ENCODE measurements around the gene KDM3A.
"Not testable (repeated sequence)": the region's sequence is repeated elsewhere in the genome, so short reads cannot be mapped to it uniquely, and the experiment has no call there.

- TF ChIP-seq TARDBP (IDR thresholded peaks at IDR 0.05; ENCODE audit: borderline replicate concordance); CHD4 (IDR thresholded peaks at IDR 0.05); CTCF (IDR thresholded peaks at IDR 0.05 in 2 of 3, conservative IDR thresholded peaks at IDR 0.05 in 1 of 3; ENCODE audit: control insufficient read depth in 2 of 3, extremely low read depth in 1 of 3, insufficient read depth in 1 of 3, low read depth in 3 of 3, low read length in 3 of 3); ETV6 (conservative IDR thresholded peaks at IDR 0.05 in 1 of 2, IDR thresholded peaks at IDR 0.05 in 1 of 2; ENCODE audit: borderline replicate concordance in 1 of 2, low read depth in 1 of 2); RAD21 (IDR thresholded peaks at IDR 0.05; ENCODE audit: insufficient read depth, low read depth, low read length); NR2C2 (IDR thresholded peaks at IDR 0.05; ENCODE audit: borderline replicate concordance, control insufficient read depth, insufficient read length, low read depth); ZNF274 (IDR thresholded peaks at IDR 0.05; ENCODE audit: insufficient read depth, insufficient read length); ZNF24 (IDR thresholded peaks at IDR 0.05); ZNF207 (IDR thresholded peaks at IDR 0.05; ENCODE audit: borderline replicate concordance); CHD1 (IDR thresholded peaks at IDR 0.05; ENCODE audit: low read depth, low read length); EZH2 (IDR thresholded peaks at IDR 0.05; ENCODE audit: borderline replicate concordance, control insufficient read depth, low read depth, low read length): not testable (repeated sequence)
- TF ChIP-seq, protein P1, sequence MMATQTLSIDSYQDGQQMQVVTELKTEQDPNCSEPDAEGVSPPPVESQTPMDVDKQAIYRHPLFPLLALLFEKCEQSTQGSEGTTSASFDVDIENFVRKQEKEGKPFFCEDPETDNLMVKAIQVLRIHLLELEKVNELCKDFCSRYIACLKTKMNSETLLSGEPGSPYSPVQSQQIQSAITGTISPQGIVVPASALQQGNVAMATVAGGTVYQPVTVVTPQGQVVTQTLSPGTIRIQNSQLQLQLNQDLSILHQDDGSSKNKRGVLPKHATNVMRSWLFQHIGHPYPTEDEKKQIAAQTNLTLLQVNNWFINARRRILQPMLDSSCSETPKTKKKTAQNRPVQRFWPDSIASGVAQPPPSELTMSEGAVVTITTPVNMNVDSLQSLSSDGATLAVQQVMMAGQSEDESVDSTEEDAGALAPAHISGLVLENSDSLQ (IDR thresholded peaks at IDR 0.05) = not testable (repeated sequence)
- TF ChIP-seq, protein P2, sequence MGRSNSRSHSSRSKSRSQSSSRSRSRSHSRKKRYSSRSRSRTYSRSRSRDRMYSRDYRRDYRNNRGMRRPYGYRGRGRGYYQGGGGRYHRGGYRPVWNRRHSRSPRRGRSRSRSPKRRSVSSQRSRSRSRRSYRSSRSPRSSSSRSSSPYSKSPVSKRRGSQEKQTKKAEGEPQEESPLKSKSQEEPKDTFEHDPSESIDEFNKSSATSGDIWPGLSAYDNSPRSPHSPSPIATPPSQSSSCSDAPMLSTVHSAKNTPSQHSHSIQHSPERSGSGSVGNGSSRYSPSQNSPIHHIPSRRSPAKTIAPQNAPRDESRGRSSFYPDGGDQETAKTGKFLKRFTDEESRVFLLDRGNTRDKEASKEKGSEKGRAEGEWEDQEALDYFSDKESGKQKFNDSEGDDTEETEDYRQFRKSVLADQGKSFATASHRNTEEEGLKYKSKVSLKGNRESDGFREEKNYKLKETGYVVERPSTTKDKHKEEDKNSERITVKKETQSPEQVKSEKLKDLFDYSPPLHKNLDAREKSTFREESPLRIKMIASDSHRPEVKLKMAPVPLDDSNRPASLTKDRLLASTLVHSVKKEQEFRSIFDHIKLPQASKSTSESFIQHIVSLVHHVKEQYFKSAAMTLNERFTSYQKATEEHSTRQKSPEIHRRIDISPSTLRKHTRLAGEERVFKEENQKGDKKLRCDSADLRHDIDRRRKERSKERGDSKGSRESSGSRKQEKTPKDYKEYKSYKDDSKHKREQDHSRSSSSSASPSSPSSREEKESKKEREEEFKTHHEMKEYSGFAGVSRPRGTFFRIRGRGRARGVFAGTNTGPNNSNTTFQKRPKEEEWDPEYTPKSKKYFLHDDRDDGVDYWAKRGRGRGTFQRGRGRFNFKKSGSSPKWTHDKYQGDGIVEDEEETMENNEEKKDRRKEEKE (IDR thresholded peaks at IDR 0.05) = not testable (repeated sequence)
These were observed 55.2 kb downstream of the KDM3A start for GRCh38 chr2:86496391-86496790.
